HG03097 (cell line): ENCODE results near the gene NRSN2.
"Not testable (repeated sequence)": the region's sequence is repeated elsewhere in the genome, so short reads cannot be mapped to it uniquely, and the experiment has no call there.

Experiments used
- ATAC-seq: cut with Tn5 transposase; IDR thresholded peaks from one replicate; pipeline ENCODE4 v1.9.1; 2021; ENCODE audit not compliant: unreplicated experiment, low FRiP score

NRSN2 gene

GRCh38 chr20:348972-349841 lies 2.3 kb downstream of the NRSN2 start:
- no peak for ATAC-seq

GRCh38 chr20:353166-353565 lies 6.3 kb downstream of the NRSN2 start:
- ATAC-seq: no peak

- peak; percentile 83 for ATAC-seq
Observed at GRCh38 chr20:354298-354977, 7.5 kb downstream of the NRSN2 start.

- not testable (repeated sequence) for ATAC-seq
Observed at GRCh38 chr20:356154-356553, 9.2 kb downstream of the NRSN2 start.

GRCh38 chr20:356745-357144 lies 9.8 kb downstream of the NRSN2 start:
- ATAC-seq: no peak

- ATAC-seq: no peak
Observed at GRCh38 chr20:358891-359555, 12.1 kb downstream of the NRSN2 start.

GRCh38 chr20:361561-361960 lies 14.7 kb downstream of the NRSN2 start:
- no peak for ATAC-seq

- no peak for ATAC-seq
Observed at GRCh38 chr20:362271-363254, 15.7 kb downstream of the NRSN2 start.

- no peak for ATAC-seq
Observed at GRCh38 chr20:363319-364078, 16.6 kb downstream of the NRSN2 start.

GRCh38 chr20:364905-365794 lies 18.2 kb downstream of the NRSN2 start:
- ATAC-seq: no peak

- ATAC-seq: no peak
Observed at GRCh38 chr20:366041-366718, 19.3 kb downstream of the NRSN2 start.

- ATAC-seq: no peak
Observed at GRCh38 chr20:366719-367485, 20.0 kb downstream of the NRSN2 start.

GRCh38 chr20:367486-367887 lies 20.6 kb downstream of the NRSN2 start:
- no peak for ATAC-seq

GRCh38 chr20:368915-369314 lies 22.0 kb downstream of the NRSN2 start:
- ATAC-seq: no peak

GRCh38 chr20:370151-370600 lies 23.3 kb downstream of the NRSN2 start:
- ATAC-seq: no peak

GRCh38 chr20:370977-371754 lies 24.3 kb downstream of the NRSN2 start:
- no peak for ATAC-seq
